Skeletal muscle tissue (tissue), 4 donors: ENCODE data around the gene MAD1L1. TPM values are rescaled to one million over a fixed set of nuclear protein-coding genes. Genes with fewer than 3 reads are reported as not detected.
A peak's percentile ranks its signal among the peaks of the same experiment; 100 is the strongest.

Source experiments
- H3K27ac ChIP-seq: one replicate; pipeline ENCODE4 v1.7.0; 2013; ENCODE audit warnings: mild to moderate bottlenecking, low read depth, low read length, inconsistent platforms
- H3K27me3 ChIP-seq, 3 donors: one replicate each; pipeline ENCODE4 v1.7.0; 2013; ENCODE audit warnings: low read length in 3 of 3; ENCODE audit not compliant: control insufficient read depth in 3 of 3, insufficient read depth in 3 of 3
- H3K36me3 ChIP-seq, 3 donors: one replicate each; pipeline ENCODE4 v1.7.0; 2013; ENCODE audit warnings: low read length in 3 of 3; ENCODE audit not compliant: control insufficient read depth in 3 of 3, insufficient read depth in 3 of 3
- H3K4me1 ChIP-seq, 3 donors: one replicate each; pipeline ENCODE4 v1.7.0; 2013; ENCODE audit warnings: low read length in 3 of 3, mild to moderate bottlenecking in 3 of 3; ENCODE audit not compliant: control insufficient read depth in 3 of 3, insufficient read depth in 3 of 3
- H3K4me3 ChIP-seq, 3 donors: one replicate each; pipeline ENCODE4 v1.7.0; 2013; ENCODE audit warnings: low read length in 3 of 3
- H3K9ac ChIP-seq, 3 donors: one replicate each; pipeline ENCODE4 v1.7.0; 2013; ENCODE audit warnings: low read length in 3 of 3, mild to moderate bottlenecking in 3 of 3, moderate library complexity in 2 of 3, low read depth in 1 of 3
- H3K9me3 ChIP-seq, 3 donors: one replicate each; pipeline ENCODE4 v1.7.0; 2013; ENCODE audit warnings: low read length in 3 of 3; ENCODE audit not compliant: control insufficient read depth in 3 of 3
- total RNA-seq: library from RNA; depleted of rRNA; stranded (reverse); fragments of >200 nt; gene quantifications from one replicate; pipeline ENCODE4 v1.2.3, GENCODE V29; 2014
- donor health status: Osteomylitis.

Gene MAD1L1
- total RNA-seq, 1 donor from 2014 or later, result 42.3 TPM

- peaks cover 3 to 31% (median 20%) of the 10 kb centered on the region in 3 donors for H3K4me1 ChIP-seq
- no peaks in the 10 kb centered on the region for H3K27me3 ChIP-seq
- peaks cover 15 to 22% (median 20%) of the 10 kb centered on the region in 3 donors for H3K36me3 ChIP-seq
- no peak overlapping the region for H3K9ac ChIP-seq
- H3K4me3 ChIP-seq, result no peak overlapping the region
- H3K9me3 ChIP-seq, result no peaks in the 10 kb centered on the region
- H3K27ac ChIP-seq, result no peak overlapping the region
Observed at GRCh38 chr7:1889091-1889490, 343.7 kb downstream of the MAD1L1 start.

- Histone ChIP-seq H3K9me3 (no peaks in the 10 kb centered on the region), H3K4me1 (peaks cover 0 to 32% (median 19%) of the 10 kb centered on the region in 3 donors), H3K27ac (no peak overlapping the region), H3K4me3 (no peak overlapping the region), H3K36me3 (peaks cover 15 to 20% (median 20%) of the 10 kb centered on the region in 3 donors), H3K9ac (no peak overlapping the region), H3K27me3 (no peaks in the 10 kb centered on the region)
Observed at GRCh38 chr7:1888425-1888824, 344.3 kb downstream of the MAD1L1 start.

GRCh38 chr7:1887251-1887650, 345.5 kb downstream of the MAD1L1 start:
- Histone ChIP-seq H3K4me1 (peaks cover 0 to 37% (median 24%) of the 10 kb centered on the region in 3 donors), H3K9me3 (no peaks in the 10 kb centered on the region), H3K4me3 (no peak overlapping the region), H3K27ac (no peak overlapping the region), H3K9ac (no peak overlapping the region), H3K27me3 (no peaks in the 10 kb centered on the region), H3K36me3 (peaks cover 15 to 20% (median 20%) of the 10 kb centered on the region in 3 donors)

DNA sequence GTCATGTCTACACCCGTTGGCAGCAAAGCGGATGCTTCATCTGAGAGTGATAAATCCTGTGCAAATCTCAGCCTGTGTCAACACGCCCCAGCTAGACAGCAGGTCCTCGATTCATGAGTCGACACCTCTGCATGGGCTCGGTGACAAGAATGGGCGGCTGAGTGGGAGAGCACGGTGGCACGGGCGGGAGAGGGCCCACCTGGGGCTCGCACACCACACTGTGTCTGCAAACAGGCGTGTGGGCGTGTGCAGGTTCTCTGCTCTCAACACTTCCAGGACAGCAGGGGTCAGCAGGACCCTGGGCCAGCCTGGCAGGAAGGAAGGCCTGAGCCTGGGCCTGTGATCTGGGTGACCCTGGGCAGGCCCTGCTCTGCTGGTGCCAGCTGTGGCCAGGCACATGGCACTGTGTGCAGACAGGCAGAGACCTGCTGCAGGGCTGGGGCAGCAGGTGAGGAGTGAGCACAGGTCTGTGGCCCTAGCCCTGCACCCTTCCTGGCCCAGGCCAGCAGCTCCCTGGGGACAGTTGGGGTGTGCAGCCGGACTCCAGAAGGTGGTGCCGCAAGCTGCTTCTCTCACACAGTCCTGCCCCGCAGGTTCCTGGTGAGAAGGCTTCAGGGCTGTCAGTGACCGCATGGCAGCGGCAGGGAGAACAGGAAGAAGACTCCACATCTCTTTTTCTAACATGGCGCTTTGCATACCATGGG, 346.2 kb downstream of the MAD1L1 start:
- peak overlapping the region in 1 of 3 donors; percentile 40 for H3K9ac ChIP-seq
- H3K4me1 ChIP-seq, result peaks cover 0 to 37% (median 24%) of the 10 kb centered on the region in 3 donors
- H3K27ac ChIP-seq, result no peak overlapping the region
- no peaks in the 10 kb centered on the region for H3K27me3 ChIP-seq
- peaks cover 15 to 20% (median 20%) of the 10 kb centered on the region in 3 donors for H3K36me3 ChIP-seq
- H3K4me3 ChIP-seq, result no peak overlapping the region
- H3K9me3 ChIP-seq, result no peaks in the 10 kb centered on the region

DNA sequence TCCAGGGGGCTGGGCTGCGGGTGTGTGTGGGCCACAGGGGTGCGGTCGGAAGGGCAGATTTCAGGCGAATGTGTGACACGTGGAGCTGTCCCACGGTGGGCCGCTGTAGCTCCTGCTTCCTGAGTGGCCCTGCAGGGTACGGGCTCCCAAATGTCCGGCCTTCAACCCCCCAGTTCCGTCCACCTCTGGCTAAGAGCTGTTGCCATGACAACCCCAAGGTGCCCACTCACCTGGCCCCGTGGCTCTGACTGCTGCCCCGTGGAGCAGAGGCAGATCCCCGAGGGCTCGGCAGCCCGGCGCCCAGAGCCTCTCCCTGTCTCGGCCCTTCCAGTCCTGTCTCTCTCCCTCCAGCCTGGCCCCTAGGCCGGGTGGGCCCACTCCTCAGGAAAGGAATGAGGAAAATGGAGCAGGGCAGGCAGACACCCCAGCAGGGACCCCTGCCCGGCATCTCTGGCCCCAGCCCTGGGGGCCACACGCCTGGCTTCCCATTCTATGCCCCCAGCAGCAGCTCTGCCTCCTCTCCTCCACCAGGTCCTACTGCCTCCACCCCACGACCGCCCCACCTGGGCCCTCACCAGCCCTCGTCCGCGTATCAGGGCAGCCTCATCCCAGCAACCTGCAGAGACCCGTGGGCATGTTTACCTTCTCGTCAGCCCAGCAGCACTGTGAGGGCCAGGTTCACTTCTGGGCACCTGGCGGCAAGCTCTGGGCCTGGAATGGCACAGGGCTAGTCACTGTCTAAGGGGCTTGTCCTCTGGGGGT, 347.1 kb downstream of the MAD1L1 start:
- Histone ChIP-seq H3K4me3 (no peak overlapping the region), H3K27ac (no peak overlapping the region), H3K9me3 (no peaks in the 10 kb centered on the region), H3K36me3 (peaks cover 15 to 20% (median 20%) of the 10 kb centered on the region in 3 donors), H3K4me1 (peaks cover 0 to 37% (median 24%) of the 10 kb centered on the region in 3 donors), H3K9ac (no peak overlapping the region), H3K27me3 (no peaks in the 10 kb centered on the region)

DNA sequence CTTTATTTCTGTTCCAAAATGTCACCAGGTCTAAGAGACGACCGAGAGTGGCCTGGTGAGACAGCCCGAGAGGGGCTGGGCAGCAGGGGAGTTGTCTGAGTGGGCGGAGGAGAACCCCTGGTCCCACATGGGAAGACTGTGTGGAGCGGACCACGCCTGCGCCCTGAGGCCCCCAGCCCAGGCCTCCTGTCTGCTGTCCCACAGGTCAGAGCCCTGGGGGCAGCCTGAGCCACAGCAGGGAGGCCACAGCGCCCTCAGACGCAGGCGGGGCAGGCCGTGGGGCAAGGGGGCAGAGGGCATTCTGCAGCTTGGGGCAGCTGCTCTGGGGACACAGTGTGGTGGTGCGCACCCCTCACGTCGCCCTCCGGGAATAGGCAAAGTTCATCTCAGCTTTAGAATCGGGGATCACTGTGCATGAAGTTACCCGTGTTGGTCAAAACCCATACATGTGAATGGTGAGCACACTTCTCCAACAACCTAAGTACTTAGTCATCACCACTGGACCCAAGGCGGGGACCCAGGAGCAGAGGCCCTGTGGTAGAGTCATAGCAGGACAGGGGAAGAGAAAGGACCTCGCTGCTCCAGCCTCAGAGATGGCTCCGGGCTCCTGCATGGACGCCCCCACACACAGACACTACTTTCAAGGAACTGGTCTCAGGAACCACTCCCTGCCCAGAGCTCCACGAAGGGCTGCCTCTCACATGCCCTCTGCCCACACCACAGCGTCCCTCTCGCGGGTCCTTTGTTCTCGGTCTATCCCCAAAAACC, 348.0 kb downstream of the MAD1L1 start:
- Histone ChIP-seq H3K27me3 (no peaks in the 10 kb centered on the region), H3K27ac (no peak overlapping the region), H3K4me1 (peaks cover 0 to 37% (median 24%) of the 10 kb centered on the region in 3 donors), H3K9me3 (no peaks in the 10 kb centered on the region), H3K36me3 (peaks cover 15 to 20% (median 20%) of the 10 kb centered on the region in 3 donors), H3K9ac (peak overlapping the region in 1 of 3 donors; percentile 16), H3K4me3 (no peak overlapping the region)

- no peaks in the 10 kb centered on the region for H3K27me3 ChIP-seq
- no peak overlapping the region for H3K27ac ChIP-seq
- H3K4me1 ChIP-seq, result peaks cover 0 to 37% (median 24%) of the 10 kb centered on the region in 3 donors
- peaks cover 15 to 20% (median 20%) of the 10 kb centered on the region in 3 donors for H3K36me3 ChIP-seq
- H3K4me3 ChIP-seq, result no peak overlapping the region
- peak overlapping the region in 1 of 3 donors; percentile 16 for H3K9ac ChIP-seq
- H3K9me3 ChIP-seq, result no peaks in the 10 kb centered on the region
Observed at GRCh38 chr7:1883834-1884582, 348.7 kb downstream of the MAD1L1 start.

- Histone ChIP-seq H3K27ac (no peak overlapping the region), H3K4me3 (no peak overlapping the region), H3K9ac (peak overlapping the region in 1 of 3 donors; percentile 45), H3K27me3 (no peaks in the 10 kb centered on the region), H3K36me3 (peaks cover 11 to 12% (median 12%) of the 10 kb centered on the region in 3 donors), H3K9me3 (no peaks in the 10 kb centered on the region), H3K4me1 (peaks cover 0 to 37% (median 24%) of the 10 kb centered on the region in 3 donors)
Observed at GRCh38 chr7:1883031-1883761, 349.5 kb downstream of the MAD1L1 start.

GRCh38 chr7:1882451-1882850, 350.3 kb downstream of the MAD1L1 start:
- Histone ChIP-seq H3K27ac (no peak overlapping the region), H3K4me3 (no peak overlapping the region), H3K9ac (no peak overlapping the region), H3K4me1 (peaks cover 0 to 34% (median 24%) of the 10 kb centered on the region in 3 donors), H3K27me3 (no peaks in the 10 kb centered on the region), H3K36me3 (peaks cover 4 to 5% (median 4%) of the 10 kb centered on the region in 3 donors), H3K9me3 (no peaks in the 10 kb centered on the region)
